Dendritic cell treated with granulocyte-macrophage colony-stimulating factor and Interleukin-4, amounts not matched to agents 40 ng/mL and 50 ng/mL, for 4 days (primary cell): ENCODE measurements around the gene PLRG1.

Experiments
- H3K27ac Mint-ChIP-seq: one replicate; pipeline ENCODE4 v1.8.0; 2022; ENCODE audit warnings: mild to moderate bottlenecking, mixed read lengths
- H3K27me3 Mint-ChIP-seq: one replicate; pipeline ENCODE4 v1.8.0; 2022; ENCODE audit warnings: mild to moderate bottlenecking, mixed read lengths
- H3K36me3 Mint-ChIP-seq: one replicate; pipeline ENCODE4 v1.8.0; 2022; ENCODE audit warnings: low read depth, mixed read lengths
- H3K4me1 Mint-ChIP-seq: one replicate; pipeline ENCODE4 v1.8.0; 2022; ENCODE audit warnings: low read depth, mixed read lengths
- H3K4me3 Mint-ChIP-seq: one replicate; pipeline ENCODE4 v1.8.0; 2022; ENCODE audit warnings: mild to moderate bottlenecking, moderate library complexity, mixed read lengths
- H3K9me3 Mint-ChIP-seq: one replicate; pipeline ENCODE4 v1.8.0; 2022; ENCODE audit warnings: mixed read lengths
- intact Hi-C: fragments of 100-400 bp; cut with micrococcal nuclease; formaldehyde crosslinking; loops from one replicate; pipeline ENCODE4 v1.15.0; 2022

The PLRG1 gene

DNA sequence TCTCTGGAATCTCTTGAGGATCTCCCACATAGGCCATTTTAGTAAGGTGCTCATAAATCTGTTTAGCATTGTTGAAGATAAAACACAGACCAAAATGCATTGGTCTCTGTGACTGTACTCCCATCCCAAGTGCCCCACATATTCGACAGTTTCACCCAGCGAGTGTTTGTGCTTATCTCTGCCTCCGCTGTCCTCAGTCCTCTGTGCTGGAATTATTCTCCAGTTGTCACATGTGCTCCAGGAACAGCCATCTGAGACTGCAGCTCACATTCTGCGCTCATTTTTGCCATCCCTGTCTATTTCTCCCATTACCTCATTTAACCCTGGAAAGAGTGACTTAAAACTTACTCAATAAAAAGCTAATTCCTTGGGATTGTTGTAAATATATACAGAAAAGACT lies 31.0 kb downstream of the PLRG1 start:
- no peaks in the 10 kb centered on the region for H3K4me1 Mint-ChIP-seq
- H3K36me3 Mint-ChIP-seq: no peaks in the 10 kb centered on the region
- intact Hi-C loops: no loop called here
- no peak overlapping the region for H3K4me3 Mint-ChIP-seq
- peaks cover 14% of the 10 kb centered on the region for H3K27me3 Mint-ChIP-seq
- H3K27ac Mint-ChIP-seq: no peak overlapping the region
- H3K9me3 Mint-ChIP-seq: no peaks in the 10 kb centered on the region

DNA sequence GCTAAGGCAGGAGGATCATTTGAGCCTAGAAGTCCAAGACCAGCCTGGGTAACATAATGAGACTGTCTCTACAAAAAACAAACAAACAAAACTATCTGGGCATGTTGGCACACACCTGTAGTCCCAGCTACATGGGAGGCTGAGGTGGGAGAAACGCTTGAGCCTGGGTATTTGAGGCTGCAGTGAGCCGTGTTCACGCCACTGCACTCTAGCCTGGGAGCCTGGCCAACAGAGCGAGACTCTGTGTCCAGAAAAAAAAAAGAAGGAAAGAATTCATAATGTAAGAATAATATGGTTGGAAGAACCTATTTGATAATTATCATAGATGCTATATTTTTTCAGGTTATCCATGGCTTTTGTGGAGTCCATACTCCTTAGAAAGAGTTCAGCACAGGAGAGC lies 32.6 kb downstream of the PLRG1 start:
- Mint-ChIP-seq H3K4me3 (no peak overlapping the region), H3K36me3 (no peaks in the 10 kb centered on the region), H3K9me3 (no peaks in the 10 kb centered on the region), H3K4me1 (no peaks in the 10 kb centered on the region), H3K27ac (no peak overlapping the region), H3K27me3 (peaks cover 20% of the 10 kb centered on the region)
- intact Hi-C loops: no loop called here

DNA sequence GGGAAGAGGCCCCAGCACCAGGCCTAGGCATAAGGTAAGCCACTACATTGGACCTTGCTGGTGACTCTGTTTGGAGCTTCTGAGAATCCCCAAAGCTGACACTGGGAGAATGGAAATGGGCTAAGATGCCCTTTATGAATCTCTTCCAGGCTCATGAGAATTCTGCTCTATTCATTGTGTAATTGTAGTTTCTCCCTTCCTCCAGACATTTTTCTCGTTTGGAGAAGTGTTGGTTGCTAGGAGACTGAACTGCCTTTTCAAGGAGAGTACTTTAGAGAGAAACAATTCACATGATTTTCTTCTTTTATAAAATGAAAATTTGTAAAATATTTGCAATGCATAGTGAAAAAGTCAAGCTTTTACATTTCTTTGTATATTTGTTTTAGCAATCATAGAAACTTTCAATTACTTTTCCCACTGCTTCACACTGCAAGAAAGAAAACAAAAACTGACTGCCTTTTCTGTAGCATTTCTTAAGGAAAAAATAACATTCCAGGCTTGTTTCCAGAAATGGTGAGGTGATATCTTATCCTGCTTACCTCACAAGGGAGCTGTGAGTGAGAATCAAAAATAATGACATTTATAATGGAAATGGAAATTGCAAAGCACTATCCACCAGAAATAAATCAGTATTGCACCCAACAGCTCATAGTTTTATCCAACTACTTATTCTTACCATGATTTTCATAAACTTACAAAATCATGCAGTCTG lies 33.7 kb downstream of the PLRG1 start:
- H3K27ac Mint-ChIP-seq: no peak overlapping the region
- peaks cover 22% of the 10 kb centered on the region for H3K27me3 Mint-ChIP-seq
- no peak overlapping the region for H3K4me3 Mint-ChIP-seq
- H3K4me1 Mint-ChIP-seq: no peaks in the 10 kb centered on the region
- no peaks in the 10 kb centered on the region for H3K36me3 Mint-ChIP-seq
- no peaks in the 10 kb centered on the region for H3K9me3 Mint-ChIP-seq
- intact Hi-C loops: no loop called here

DNA sequence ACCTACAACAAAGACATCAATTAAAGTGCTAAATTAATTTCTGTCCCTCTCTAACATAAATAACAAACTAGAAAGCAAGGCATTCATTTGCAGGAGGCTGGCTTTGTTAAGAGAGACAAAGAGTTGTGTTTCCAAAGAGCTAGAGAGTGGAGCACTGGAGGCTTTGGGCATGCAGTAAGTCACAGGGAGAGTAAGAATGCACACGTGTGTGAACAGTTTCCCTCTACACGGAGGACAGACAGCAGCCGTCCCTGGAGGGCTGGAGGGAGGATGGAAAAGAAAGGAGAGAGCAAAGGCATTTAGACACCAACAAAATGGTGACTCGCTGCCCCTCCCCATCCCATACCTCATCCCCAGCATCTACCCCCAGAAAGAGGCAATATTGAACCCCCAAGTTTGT lies 38.2 kb downstream of the PLRG1 start:
- H3K4me1 Mint-ChIP-seq: no peaks in the 10 kb centered on the region
- no peak overlapping the region for H3K4me3 Mint-ChIP-seq
- no peaks in the 10 kb centered on the region for H3K9me3 Mint-ChIP-seq
- no peaks in the 10 kb centered on the region for H3K36me3 Mint-ChIP-seq
- no peak overlapping the region for H3K27ac Mint-ChIP-seq
- H3K27me3 Mint-ChIP-seq: peaks cover 14% of the 10 kb centered on the region
- intact Hi-C loops: no loop called here

DNA sequence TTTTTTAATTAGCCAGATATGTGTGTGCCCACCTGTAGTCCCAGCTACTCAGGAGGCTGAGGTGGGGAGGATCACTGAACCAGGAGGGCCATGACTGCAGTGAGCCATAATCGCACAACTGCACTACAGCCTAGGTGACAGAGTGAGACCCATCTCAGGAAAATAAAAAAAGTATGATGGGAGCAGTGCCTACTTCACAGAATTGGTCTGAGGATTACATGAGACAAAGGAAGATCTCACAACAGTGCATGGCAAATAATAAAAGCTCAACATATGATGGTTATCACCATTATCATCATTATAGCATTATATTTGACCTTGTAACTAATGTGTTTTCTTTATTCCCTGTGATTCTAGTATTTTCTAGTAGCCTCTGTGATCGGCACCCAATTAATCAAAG lies 38.7 kb downstream of the PLRG1 start:
- Mint-ChIP-seq H3K36me3 (no peaks in the 10 kb centered on the region), H3K27me3 (peaks cover 14% of the 10 kb centered on the region), H3K9me3 (no peaks in the 10 kb centered on the region), H3K4me1 (no peaks in the 10 kb centered on the region), H3K27ac (no peak overlapping the region), H3K4me3 (no peak overlapping the region)
- intact Hi-C loops: no loop called here

DNA sequence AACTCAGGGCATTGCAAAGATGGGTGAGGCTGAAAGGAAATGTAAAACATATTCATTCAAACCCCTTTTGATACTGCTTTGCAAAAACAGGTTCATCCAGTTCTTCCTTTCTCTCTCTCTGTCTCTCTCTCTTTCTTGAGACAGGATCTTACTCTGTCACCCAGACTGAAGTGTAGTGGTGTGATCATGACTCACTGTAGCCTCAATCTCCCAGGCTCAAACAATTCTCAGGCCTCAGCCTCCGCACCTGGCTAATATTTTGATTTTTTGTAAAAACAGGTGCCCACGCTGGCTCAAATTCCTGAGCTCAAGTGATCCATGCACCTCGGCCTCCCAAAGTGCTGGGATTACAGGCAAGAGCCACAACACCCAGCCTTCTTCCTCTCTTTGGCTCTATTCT lies 43.0 kb downstream of the PLRG1 start:
- Mint-ChIP-seq H3K9me3 (no peaks in the 10 kb centered on the region), H3K27ac (no peak overlapping the region), H3K4me1 (no peaks in the 10 kb centered on the region), H3K36me3 (no peaks in the 10 kb centered on the region), H3K4me3 (no peak overlapping the region), H3K27me3 (peaks cover 16% of the 10 kb centered on the region)
- intact Hi-C loops: no loop called here

DNA sequence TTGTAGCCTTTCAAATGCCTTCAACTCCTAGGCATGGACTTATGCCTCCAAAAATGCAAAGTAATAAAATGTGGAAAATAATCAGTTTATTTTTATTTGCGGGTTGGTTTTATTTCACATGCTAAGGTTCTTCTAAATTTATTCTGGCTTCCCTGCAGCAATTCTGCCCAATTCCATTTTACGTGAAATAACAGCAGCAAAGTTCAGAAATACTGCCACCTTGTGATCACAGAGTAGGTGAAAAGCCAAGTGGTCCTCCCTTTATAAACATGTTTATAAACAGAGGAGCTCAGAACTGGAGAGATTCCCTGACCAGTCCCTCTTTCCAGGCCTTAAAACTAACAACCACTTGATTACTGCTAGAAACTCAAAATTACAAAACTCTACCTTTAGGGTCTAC lies 43.9 kb downstream of the PLRG1 start:
- Mint-ChIP-seq H3K27ac (no peak overlapping the region), H3K27me3 (peaks cover 16% of the 10 kb centered on the region), H3K4me3 (no peak overlapping the region), H3K4me1 (no peaks in the 10 kb centered on the region), H3K9me3 (no peaks in the 10 kb centered on the region), H3K36me3 (no peaks in the 10 kb centered on the region)
- intact Hi-C loops: no loop called here

DNA sequence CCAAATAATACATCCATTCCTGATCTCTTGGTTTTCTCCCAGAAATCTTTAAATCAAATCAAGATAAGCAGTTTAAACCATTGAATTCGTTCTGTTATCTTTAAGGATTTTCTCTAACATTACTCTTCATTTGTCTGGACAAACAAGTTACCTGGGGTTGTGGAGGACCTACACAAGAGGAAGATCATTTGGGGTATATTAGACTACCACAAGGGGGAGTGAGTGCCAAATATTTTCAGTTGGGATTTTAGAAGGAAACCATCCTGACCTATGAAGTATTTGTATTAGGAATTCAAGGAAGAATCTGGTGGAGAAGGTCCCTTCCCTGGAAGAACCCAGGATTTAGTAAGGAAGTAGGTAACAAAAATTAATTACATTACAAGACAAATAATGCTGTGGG lies 46.6 kb downstream of the PLRG1 start:
- H3K27ac Mint-ChIP-seq: no peak overlapping the region
- H3K27me3 Mint-ChIP-seq: peaks cover 24% of the 10 kb centered on the region
- no peaks in the 10 kb centered on the region for H3K36me3 Mint-ChIP-seq
- intact Hi-C loops: no loop called here
- no peaks in the 10 kb centered on the region for H3K4me1 Mint-ChIP-seq
- H3K9me3 Mint-ChIP-seq: no peaks in the 10 kb centered on the region
- H3K4me3 Mint-ChIP-seq: no peak overlapping the region

DNA sequence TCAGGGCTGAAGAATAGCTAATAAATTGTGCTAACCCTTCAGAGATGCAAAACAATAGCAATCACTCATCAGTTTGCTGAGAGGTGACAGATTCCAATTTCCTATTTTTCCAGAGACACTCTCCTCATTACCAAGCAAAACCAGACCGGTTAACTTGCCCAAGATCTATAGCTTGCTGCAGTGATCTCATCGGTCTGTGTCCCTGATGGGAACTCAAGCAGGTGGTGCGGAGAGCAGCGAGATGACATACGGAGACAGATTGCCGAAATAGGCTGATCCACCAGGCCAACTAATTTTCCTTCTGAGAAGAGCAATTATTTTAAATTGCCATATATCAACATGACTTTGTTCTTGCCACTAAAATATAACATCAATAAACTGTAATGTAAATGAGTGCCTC lies 48.1 kb downstream of the PLRG1 start:
- no peak overlapping the region for H3K4me3 Mint-ChIP-seq
- H3K36me3 Mint-ChIP-seq: no peaks in the 10 kb centered on the region
- no peaks in the 10 kb centered on the region for H3K4me1 Mint-ChIP-seq
- H3K9me3 Mint-ChIP-seq: no peaks in the 10 kb centered on the region
- H3K27me3 Mint-ChIP-seq: peaks cover 27% of the 10 kb centered on the region
- intact Hi-C loops: no loop called here
- no peak overlapping the region for H3K27ac Mint-ChIP-seq

DNA sequence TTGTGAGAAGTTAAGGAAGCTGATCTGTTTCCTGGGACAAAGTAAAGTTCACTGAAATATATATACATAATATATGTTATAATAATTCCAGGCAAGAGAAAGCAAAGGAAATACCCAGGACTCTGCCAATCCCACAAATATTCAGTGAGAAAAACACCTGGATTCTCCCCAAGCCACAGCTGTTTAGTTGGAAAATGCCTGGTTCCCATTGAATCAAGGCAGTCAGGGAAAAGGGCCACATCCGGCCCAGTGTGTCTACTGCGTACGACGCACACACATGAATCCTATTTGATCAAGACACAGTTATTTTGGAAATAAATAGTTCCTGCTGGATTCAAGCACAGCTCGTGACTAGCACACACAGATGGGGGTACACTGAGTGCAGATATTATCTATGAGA lies 52.3 kb downstream of the PLRG1 start:
- peaks cover 38% of the 10 kb centered on the region for H3K27me3 Mint-ChIP-seq
- no peaks in the 10 kb centered on the region for H3K4me1 Mint-ChIP-seq
- no peaks in the 10 kb centered on the region for H3K36me3 Mint-ChIP-seq
- no peaks in the 10 kb centered on the region for H3K9me3 Mint-ChIP-seq
- intact Hi-C loops: no loop called here
- H3K4me3 Mint-ChIP-seq: no peak overlapping the region
- H3K27ac Mint-ChIP-seq: no peak overlapping the region

DNA sequence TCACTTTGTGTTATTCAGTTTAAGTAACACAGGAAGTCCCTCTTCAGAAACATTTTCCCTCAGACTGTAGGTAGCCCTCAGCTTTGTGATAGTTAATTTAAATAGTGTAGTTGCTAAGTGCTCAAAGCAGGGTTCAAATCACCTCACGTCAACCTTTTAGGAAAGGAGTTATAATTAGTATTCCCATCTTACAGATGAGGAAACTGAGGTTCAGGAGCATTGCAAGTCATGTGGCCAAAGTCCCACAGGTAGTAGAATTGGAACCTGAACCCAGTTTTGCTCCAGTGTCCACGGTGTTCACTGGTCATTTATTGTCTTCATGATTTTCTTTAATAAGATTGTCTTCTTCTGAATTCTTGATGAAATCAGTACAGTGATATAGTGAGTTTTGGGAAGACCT lies 54.3 kb downstream of the PLRG1 start:
- no peaks in the 10 kb centered on the region for H3K9me3 Mint-ChIP-seq
- peaks cover 17% of the 10 kb centered on the region for H3K4me1 Mint-ChIP-seq
- H3K4me3 Mint-ChIP-seq: no peak overlapping the region
- intact Hi-C loops: no loop called here
- H3K36me3 Mint-ChIP-seq: no peaks in the 10 kb centered on the region
- H3K27me3 Mint-ChIP-seq: peaks cover 56% of the 10 kb centered on the region
- no peak overlapping the region for H3K27ac Mint-ChIP-seq

DNA sequence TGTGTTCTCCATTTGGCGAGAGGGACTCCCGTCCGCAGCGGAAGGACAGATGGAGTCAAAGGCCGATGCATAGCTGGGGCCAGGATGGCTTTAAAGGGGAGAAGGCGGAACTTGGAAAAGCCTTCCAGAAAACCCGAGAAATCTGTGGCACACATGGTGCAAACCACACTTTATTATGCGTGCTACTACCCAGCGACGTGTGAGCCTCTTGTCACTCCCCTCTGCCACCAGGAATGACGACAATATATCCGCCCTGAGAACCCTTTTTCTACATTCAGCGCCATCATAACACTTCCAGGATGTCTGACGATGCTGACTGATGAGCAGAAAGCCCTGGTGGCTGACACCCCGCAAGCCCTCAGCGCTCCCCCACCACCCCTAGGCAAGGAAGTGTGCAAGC lies 57.9 kb downstream of the PLRG1 start:
- no peaks in the 10 kb centered on the region for H3K9me3 Mint-ChIP-seq
- intact Hi-C loops: no loop called here
- H3K4me3 Mint-ChIP-seq: no peak overlapping the region
- peaks cover 29% of the 10 kb centered on the region for H3K4me1 Mint-ChIP-seq
- peaks cover 72% of the 10 kb centered on the region for H3K27me3 Mint-ChIP-seq
- H3K36me3 Mint-ChIP-seq: no peaks in the 10 kb centered on the region
- H3K27ac Mint-ChIP-seq: no peak overlapping the region

DNA sequence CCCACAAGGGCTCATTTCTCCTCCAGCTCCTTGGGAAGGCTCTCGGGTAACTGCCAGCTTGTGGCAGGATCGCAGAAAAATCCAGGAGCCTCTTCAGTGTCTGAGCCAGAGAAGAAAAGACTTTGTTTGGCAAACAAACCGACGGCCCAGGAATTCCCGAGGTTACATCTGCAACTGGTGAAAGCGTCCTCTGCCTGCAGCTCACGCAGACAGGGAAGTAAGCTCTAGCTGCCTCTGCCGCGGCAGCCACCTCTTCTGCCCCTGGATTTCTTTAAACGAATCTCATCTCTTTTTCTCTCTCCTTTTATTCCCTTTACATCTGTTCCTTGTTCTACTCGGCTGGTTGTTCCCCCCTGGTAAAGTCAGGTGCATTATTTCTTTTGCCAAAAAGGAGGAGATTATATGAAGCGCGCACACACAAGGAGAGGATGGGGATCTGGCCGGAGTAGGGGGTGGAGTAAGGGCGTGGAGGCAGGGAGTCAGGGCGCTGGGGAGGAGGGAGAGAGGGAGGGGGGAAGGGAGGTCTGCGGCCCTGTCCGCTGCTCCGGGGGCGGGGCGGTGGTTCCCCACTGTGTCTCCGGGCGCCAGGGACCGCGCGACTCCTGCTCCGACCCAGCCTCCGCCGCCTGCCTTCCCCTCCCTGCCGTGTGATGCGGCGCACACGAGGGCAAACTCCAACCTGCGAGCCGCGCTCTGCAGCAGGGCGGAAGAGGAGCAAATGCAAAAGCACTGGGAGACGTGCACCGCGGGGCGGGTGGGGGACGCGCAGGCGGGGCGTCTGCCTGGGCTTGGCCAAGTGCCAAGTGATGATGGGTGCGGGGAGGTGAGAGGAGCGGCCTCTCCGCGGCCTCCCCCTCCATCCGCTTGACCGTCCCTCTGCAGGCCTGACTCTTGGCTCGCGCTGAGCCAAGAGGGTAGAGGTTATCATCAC lies 58.6 kb downstream of the PLRG1 start, which contains the start of gene DCHS2:
DCHS2 (minus strand) TSS at position 459 of the 931 bp plus-strand sequence; CDS start at position 15, 444 bp downstream.
- H3K27me3 Mint-ChIP-seq: peaks cover 70% of the 10 kb centered on the region
- H3K4me3 Mint-ChIP-seq: peak within 1 kb of the TSS; percentile 42
- H3K9me3 Mint-ChIP-seq: no peaks in the 10 kb centered on the region
- intact Hi-C loops: no loop called here
- no peak within 1 kb of the TSS for H3K27ac Mint-ChIP-seq
- H3K36me3 Mint-ChIP-seq: no peaks in the 10 kb centered on the region
- H3K4me1 Mint-ChIP-seq: peaks cover 29% of the 10 kb centered on the region

DNA sequence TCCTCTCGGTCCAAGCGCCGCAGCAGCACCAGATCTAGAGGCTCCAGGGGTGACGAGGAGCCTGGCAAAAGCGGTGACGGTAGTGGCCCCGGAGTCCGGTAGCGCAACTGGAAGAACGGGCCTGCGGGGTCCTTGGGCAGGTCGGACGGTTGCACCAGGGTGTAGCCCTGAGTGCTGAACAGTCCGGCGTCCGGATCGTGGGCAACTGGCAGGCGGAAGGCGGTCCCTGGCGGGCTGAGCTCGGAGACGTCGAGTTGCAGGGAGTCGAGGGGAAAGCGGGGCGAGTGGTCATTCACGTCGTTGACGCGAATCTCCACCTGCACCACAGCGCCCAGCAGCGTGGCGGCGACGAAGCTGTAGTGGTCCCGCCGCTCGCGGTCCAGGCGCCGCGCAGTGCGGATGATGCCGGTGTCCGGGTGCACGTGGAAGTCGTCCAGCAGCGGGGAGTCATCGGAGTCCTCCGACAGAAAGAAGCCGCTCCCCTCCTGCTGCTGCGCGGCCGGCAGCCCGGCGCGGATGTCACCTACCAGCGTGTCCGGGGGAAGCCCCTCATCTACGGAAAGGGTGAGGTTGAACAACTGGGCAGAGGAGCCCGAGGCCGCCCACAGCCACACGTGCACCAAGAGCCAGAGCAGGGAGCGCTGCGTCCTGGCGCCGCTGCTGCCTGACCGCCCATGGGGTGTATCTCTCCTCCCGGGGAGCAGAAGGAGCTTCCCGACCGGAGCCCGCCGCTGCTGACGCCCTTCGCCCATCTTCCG lies 59.4 kb downstream of the PLRG1 start:
- Mint-ChIP-seq H3K36me3 (no peaks in the 10 kb centered on the region), H3K4me1 (peaks cover 29% of the 10 kb centered on the region), H3K27ac (no peak overlapping the region), H3K9me3 (no peaks in the 10 kb centered on the region), H3K4me3 (peak overlapping the region; percentile 42), H3K27me3 (peaks cover 65% of the 10 kb centered on the region)
- intact Hi-C loops: no loop called here
